Liver (tissue), 9 donors: Measurements from ENCODE around the gene RPL10. TPM values are rescaled to one million over a fixed set of nuclear protein-coding genes. Genes with fewer than 3 reads are reported as not detected.

ENCODE experiments used
- DNase-seq: peaks from one replicate; pipeline ENCODE4 v3.0.0-alpha.2; 2017; ENCODE audit warnings: low spot score
- H3K27ac ChIP-seq, 2 donors: one replicate each; pipeline ENCODE4 v1.7.0; 2013; ENCODE audit warnings: inconsistent platforms in 2 of 2, low read length in 2 of 2, control low read depth in 1 of 2, low read depth in 1 of 2, mild to moderate bottlenecking in 1 of 2
- H3K27me3 ChIP-seq, 4 donors: one replicate each; pipeline versions ENCODE4 v1.6.1 to v1.7.0; 2013; ENCODE audit warnings: low read length in 3 of 4, inconsistent platforms in 1 of 4, mild to moderate bottlenecking in 1 of 4, moderate library complexity in 1 of 4; ENCODE audit not compliant: control insufficient read depth in 4 of 4, insufficient read depth in 4 of 4
- H3K36me3 ChIP-seq, 4 donors: one replicate each; pipeline versions ENCODE4 v1.6.1 to v1.7.0; 2013; ENCODE audit warnings: low read length in 3 of 4, mild to moderate bottlenecking in 3 of 4, low read depth in 1 of 4, moderate library complexity in 1 of 4; ENCODE audit not compliant: control insufficient read depth in 4 of 4, insufficient read depth in 3 of 4
- H3K4me1 ChIP-seq, 4 donors: one replicate each; pipeline versions ENCODE4 v1.6.1 to v1.7.0; 2013; ENCODE audit warnings: low read length in 3 of 4, mild to moderate bottlenecking in 3 of 4, moderate library complexity in 1 of 4; ENCODE audit not compliant: control insufficient read depth in 4 of 4, insufficient read depth in 4 of 4
- H3K4me3 ChIP-seq, 3 donors: one replicate each; pipeline versions ENCODE4 v1.6.1 to v1.7.0; 2013; ENCODE audit warnings: low read length in 3 of 3, control low read depth in 1 of 3, low read depth in 1 of 3, mild to moderate bottlenecking in 1 of 3
- H3K9ac ChIP-seq, 2 donors: one replicate each; pipeline ENCODE4 v1.7.0; 2013; ENCODE audit warnings: low read length in 2 of 2, mild to moderate bottlenecking in 2 of 2, moderate library complexity in 2 of 2, control low read depth in 1 of 2, low read depth in 1 of 2
- H3K9me3 ChIP-seq, 4 donors: one replicate each; pipeline versions ENCODE4 v1.6.1 to v1.7.0; 2013; ENCODE audit warnings: low read length in 3 of 4; ENCODE audit not compliant: control insufficient read depth in 4 of 4
- EGR1 ChIP-seq, 2 donors: IDR thresholded peaks; 2 replicates each; pipeline ENCODE4 v1.6.1; 2016 to 2018; ENCODE audit warnings: antibody characterized with exemption in 2 of 2, low read depth in 2 of 2
- FOXA2 ChIP-seq: IDR thresholded peaks from 2 replicates; pipeline ENCODE4 v1.6.1; 2016; ENCODE audit warnings: antibody characterized with exemption
- GABPA ChIP-seq, 2 donors: IDR thresholded peaks in 1 of 2; conservative IDR thresholded peaks in 1 of 2; 2 replicates each; pipeline ENCODE4 v1.6.1; 2016; ENCODE audit warnings: antibody characterized with exemption in 2 of 2, mild to moderate bottlenecking in 1 of 2, moderate library complexity in 1 of 2
- HNF4A ChIP-seq, 2 donors: conservative IDR thresholded peaks; 2 replicates each; pipeline ENCODE4 v1.6.1; 2016; ENCODE audit warnings: antibody characterized with exemption in 2 of 2, mild to moderate bottlenecking in 2 of 2
- HNF4G ChIP-seq: IDR thresholded peaks from 2 replicates; pipeline ENCODE4 v1.6.1; 2016; ENCODE audit warnings: antibody characterized with exemption
- NR2F2 ChIP-seq: IDR thresholded peaks from 2 replicates; pipeline ENCODE4 v1.6.1; 2016; ENCODE audit warnings: antibody characterized with exemption
- RAD21 ChIP-seq, 2 donors: IDR thresholded peaks; 2 replicates each; pipeline ENCODE4 v1.6.1; 2016; ENCODE audit warnings: antibody characterized with exemption in 2 of 2, mild to moderate bottlenecking in 2 of 2
- RXRA ChIP-seq, 2 donors: IDR thresholded peaks; 2 replicates each; pipeline ENCODE4 v1.6.1; 2017 to 2018; ENCODE audit warnings: antibody characterized with exemption in 2 of 2, mild to moderate bottlenecking in 1 of 2
- SP1 ChIP-seq: IDR thresholded peaks from 2 replicates; pipeline ENCODE4 v1.6.1; 2018; ENCODE audit warnings: antibody characterized with exemption, mild to moderate bottlenecking
- TAF1 ChIP-seq: conservative IDR thresholded peaks from 2 replicates; pipeline ENCODE4 v1.6.1; 2016; ENCODE audit warnings: antibody characterized with exemption, mild to moderate bottlenecking
- WGBS: extraction: QIAGEN DNeasy Blood & Tissue Kit; methylation state at CpG from one replicate; pipeline ENCODE4 v1.1.7; 2013; 5-methylcytosine and 5-hydroxymethylcytosine counted together
- polyA plus RNA-seq, 2 donors: library from polyadenylated mRNA; stranded (reverse) in 1 of 2; unstranded in 1 of 2; fragments of 200-250 nt in 1 of 2; fragments of >200 nt in 1 of 2; fragmentation: Nextera tagmentation in 1 of 2; extraction: Ambion mirVana in 1 of 2; gene quantifications; one replicate each; pipeline versions ENCODE4 v1.2.1 to v1.2.3, GENCODE V29; 2013 to 2015
- total RNA-seq, 2 donors: library from RNA; depleted of rRNA; stranded (reverse); fragments of >200 nt; gene quantifications; one replicate each; pipeline ENCODE4 v1.2.3, GENCODE V29; 2014
- TF ChIP-seq, protein P1 (sequence below): fragments of 150-350 bp; IDR thresholded peaks from 2 replicates; pipeline ENCODE4 v1.5.1; 2017; ENCODE audit warnings: improper control_type of control experiment, low read depth, low read length; ENCODE audit not compliant: missing input control
- TF ChIP-seq, protein P2 (sequence below): IDR thresholded peaks from 2 replicates; pipeline ENCODE4 v1.6.1; 2016; ENCODE audit warnings: antibody characterized with exemption, mild to moderate bottlenecking
- TF ChIP-seq, protein P3 (sequence below): IDR thresholded peaks from 2 replicates; pipeline ENCODE4 v1.6.1; 2016; ENCODE audit warnings: antibody characterized with exemption
- donor health status: healthy.
- donor health status: healthy.
- donor health status: healthy.
- donor health status: healthy.
- donor health status: healthy.

RPL10 gene
- total and polyA plus RNA-seq, 4 donors, result 446 to 1,644 (median 1,423) TPM

DNA sequence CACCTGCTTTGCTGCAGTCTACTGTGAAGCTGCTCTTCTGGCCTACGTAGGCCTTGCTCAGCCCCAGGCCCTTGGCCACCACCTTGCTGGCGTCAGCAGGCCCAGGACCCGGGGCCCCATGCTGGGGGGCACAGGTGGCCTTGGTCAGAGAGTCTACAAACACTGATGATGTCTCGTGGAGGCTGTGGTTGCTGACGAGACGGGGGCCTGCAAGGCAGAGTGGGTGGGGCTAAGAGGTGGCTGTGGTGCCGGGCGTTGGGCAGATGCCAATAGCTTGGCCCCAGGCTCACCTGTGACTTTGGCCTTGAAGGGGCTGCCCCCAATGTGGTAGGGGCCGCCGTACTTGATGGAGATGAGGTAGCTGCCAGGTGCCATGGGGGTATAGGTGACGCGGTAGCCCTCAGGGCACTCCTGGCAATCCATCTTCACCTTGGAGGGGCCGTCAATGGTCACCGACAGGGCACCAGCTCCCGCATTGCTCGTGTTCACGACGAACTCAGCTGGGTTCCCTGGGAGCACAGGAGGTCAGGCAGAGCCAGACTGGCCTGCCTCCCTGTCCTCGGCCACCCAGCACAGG, 48.7 kb upstream of the RPL10 start:
- DNase-seq, result no peak
- H3K36me3 ChIP-seq, result peaks cover 0 to 6% (median 5%) of the 10 kb centered on the region in 4 donors
- H3K9ac ChIP-seq, result no peak overlapping the region
- peaks cover 0 to 14% (median 4%) of the 10 kb centered on the region in 4 donors for H3K4me1 ChIP-seq
- H3K27ac ChIP-seq, result no peak overlapping the region
- H3K9me3 ChIP-seq, result no peaks in the 10 kb centered on the region
- no peaks in the 10 kb centered on the region for H3K27me3 ChIP-seq
- 88% methylated on average over 19 of the region's 19 CpGs for WGBS
- no peak overlapping the region for H3K4me3 ChIP-seq
- TF ChIP-seq, protein P1, sequence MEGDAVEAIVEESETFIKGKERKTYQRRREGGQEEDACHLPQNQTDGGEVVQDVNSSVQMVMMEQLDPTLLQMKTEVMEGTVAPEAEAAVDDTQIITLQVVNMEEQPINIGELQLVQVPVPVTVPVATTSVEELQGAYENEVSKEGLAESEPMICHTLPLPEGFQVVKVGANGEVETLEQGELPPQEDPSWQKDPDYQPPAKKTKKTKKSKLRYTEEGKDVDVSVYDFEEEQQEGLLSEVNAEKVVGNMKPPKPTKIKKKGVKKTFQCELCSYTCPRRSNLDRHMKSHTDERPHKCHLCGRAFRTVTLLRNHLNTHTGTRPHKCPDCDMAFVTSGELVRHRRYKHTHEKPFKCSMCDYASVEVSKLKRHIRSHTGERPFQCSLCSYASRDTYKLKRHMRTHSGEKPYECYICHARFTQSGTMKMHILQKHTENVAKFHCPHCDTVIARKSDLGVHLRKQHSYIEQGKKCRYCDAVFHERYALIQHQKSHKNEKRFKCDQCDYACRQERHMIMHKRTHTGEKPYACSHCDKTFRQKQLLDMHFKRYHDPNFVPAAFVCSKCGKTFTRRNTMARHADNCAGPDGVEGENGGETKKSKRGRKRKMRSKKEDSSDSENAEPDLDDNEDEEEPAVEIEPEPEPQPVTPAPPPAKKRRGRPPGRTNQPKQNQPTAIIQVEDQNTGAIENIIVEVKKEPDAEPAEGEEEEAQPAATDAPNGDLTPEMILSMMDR, result no peak
- no peak for TF ChIP-seq SP1
- no peak for TF ChIP-seq TAF1

DNA sequence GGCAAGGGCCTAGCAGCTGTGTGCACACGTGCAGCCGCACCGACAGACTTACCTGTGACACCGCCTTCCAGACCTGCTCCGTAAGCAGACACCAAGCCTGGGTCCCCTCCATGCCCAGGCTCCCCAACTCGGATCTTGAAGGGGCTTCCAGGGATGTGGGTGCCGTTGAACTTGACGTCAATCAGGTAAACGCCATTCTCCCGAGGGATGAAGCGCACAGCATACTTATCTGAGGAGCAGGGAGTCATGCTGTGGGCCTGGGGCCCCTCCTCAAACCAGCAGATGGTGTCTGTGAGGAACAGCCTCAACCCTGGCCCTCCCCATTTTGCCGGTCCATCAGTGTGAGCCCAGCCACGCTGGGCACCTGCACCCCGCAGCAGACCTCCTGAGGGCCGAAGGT, 48.2 kb upstream of the RPL10 start:
- Histone ChIP-seq H3K4me1 (peaks cover 0 to 14% (median 4%) of the 10 kb centered on the region in 4 donors), H3K27ac (no peak overlapping the region), H3K27me3 (no peaks in the 10 kb centered on the region), H3K9ac (no peak overlapping the region), H3K4me3 (no peak overlapping the region), H3K36me3 (peaks cover 0 to 6% (median 5%) of the 10 kb centered on the region in 4 donors), H3K9me3 (no peaks in the 10 kb centered on the region)
- WGBS, result 94% methylated on average over 15 of the region's 15 CpGs
- no peak for DNase-seq
- TF ChIP-seq, protein P1, result no peak
- no peak for TF ChIP-seq RAD21 (IDR thresholded peaks at IDR 0.05)
- TF ChIP-seq GABPA (IDR thresholded peaks at IDR 0.05 in 1 of 2, conservative IDR thresholded peaks at IDR 0.05 in 1 of 2), result no peak

DNA sequence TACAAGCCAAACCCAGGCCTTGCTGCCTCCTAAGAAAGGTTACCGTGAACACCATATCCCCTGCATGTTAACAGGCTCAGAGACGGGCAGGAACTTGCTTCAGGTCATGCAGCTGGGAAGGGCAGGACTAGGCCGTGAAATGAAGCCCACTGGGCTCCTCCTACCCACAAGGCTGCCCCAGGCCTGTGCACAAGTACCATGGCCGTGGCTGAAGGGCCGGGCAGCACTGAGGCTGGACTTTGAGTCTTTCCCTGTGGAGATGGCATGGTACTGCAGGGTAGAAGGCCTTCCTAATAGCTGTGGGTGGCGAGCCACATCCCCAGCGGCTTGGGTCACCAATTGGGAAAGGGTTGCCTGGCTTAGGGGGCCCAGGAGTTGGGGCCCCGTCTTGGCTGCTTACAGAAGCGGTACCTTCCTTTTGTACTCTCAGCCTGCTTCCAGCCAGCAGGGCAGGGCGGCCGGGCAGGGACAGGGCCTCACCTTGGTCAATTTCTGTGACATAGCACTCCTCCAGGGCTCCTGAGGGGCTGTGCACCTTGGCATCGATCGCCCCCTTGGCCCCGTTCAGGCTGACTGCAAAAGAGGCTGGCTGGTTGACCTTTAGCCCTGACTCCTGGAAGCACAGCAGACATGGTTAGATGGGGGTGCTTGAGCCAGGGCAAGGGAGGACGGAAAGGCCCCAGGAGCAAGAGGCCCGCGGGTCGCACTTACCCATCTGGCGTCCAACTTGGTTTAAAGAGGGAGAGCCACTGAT, 47.6 kb upstream of the RPL10 start:
- H3K4me3 ChIP-seq, result no peak overlapping the region
- H3K4me1 ChIP-seq, result peaks cover 0 to 14% (median 4%) of the 10 kb centered on the region in 4 donors
- no peaks in the 10 kb centered on the region for H3K27me3 ChIP-seq
- H3K9me3 ChIP-seq, result no peaks in the 10 kb centered on the region
- peaks cover 0 to 6% (median 5%) of the 10 kb centered on the region in 4 donors for H3K36me3 ChIP-seq
- no peak for DNase-seq
- H3K9ac ChIP-seq, result no peak overlapping the region
- 82% methylated on average over 19 of the region's 19 CpGs for WGBS
- H3K27ac ChIP-seq, result no peak overlapping the region
- TF ChIP-seq HNF4G, result no peak
- TF ChIP-seq HNF4A (conservative IDR thresholded peaks at IDR 0.05), result no peak
- TF ChIP-seq, protein P2, sequence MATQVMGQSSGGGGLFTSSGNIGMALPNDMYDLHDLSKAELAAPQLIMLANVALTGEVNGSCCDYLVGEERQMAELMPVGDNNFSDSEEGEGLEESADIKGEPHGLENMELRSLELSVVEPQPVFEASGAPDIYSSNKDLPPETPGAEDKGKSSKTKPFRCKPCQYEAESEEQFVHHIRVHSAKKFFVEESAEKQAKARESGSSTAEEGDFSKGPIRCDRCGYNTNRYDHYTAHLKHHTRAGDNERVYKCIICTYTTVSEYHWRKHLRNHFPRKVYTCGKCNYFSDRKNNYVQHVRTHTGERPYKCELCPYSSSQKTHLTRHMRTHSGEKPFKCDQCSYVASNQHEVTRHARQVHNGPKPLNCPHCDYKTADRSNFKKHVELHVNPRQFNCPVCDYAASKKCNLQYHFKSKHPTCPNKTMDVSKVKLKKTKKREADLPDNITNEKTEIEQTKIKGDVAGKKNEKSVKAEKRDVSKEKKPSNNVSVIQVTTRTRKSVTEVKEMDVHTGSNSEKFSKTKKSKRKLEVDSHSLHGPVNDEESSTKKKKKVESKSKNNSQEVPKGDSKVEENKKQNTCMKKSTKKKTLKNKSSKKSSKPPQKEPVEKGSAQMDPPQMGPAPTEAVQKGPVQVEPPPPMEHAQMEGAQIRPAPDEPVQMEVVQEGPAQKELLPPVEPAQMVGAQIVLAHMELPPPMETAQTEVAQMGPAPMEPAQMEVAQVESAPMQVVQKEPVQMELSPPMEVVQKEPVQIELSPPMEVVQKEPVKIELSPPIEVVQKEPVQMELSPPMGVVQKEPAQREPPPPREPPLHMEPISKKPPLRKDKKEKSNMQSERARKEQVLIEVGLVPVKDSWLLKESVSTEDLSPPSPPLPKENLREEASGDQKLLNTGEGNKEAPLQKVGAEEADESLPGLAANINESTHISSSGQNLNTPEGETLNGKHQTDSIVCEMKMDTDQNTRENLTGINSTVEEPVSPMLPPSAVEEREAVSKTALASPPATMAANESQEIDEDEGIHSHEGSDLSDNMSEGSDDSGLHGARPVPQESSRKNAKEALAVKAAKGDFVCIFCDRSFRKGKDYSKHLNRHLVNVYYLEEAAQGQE, result no peak
- TF ChIP-seq, protein P3, sequence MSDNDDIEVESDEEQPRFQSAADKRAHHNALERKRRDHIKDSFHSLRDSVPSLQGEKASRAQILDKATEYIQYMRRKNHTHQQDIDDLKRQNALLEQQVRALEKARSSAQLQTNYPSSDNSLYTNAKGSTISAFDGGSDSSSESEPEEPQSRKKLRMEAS, result no peak
- no peak for TF ChIP-seq SP1
- TF ChIP-seq, protein P1, result no peak
- no peak for TF ChIP-seq EGR1 (IDR thresholded peaks at IDR 0.05; ENCODE audit: low read depth in 2 of 2)
- no peak for TF ChIP-seq RXRA (IDR thresholded peaks at IDR 0.05)
- no peak for TF ChIP-seq FOXA2
- no peak for TF ChIP-seq TAF1
- TF ChIP-seq NR2F2, result no peak
